Pulmonary artery endothelial cell (primary cell): Measurements from ENCODE around the gene PIK3R3. TPM values are rescaled to one million over a fixed set of nuclear protein-coding genes. Genes with fewer than 3 reads are reported as not detected.
"Not testable (repeated sequence)": the region's sequence is repeated elsewhere in the genome, so short reads cannot be mapped to it uniquely, and the experiment has no call there.

Experiments used
- DNase-seq: peaks from one replicate; pipeline ENCODE4 v3.0.0-alpha.2; 2011; ENCODE audit warnings: low read depth, low spot score
- total RNA-seq: library from RNA; depleted of rRNA; stranded (reverse); fragments of >200 nt; gene quantifications from 2 replicates; pipeline ENCODE4 v1.2.3, GENCODE V29; 2014

Gene PIK3R3
- total RNA-seq, 1 donor from 2014 or later, result 10.7 TPM

GRCh38 chr1:46102769-46103476, 29.5 kb downstream of the PIK3R3 start:
- no peak for DNase-seq

DNA sequence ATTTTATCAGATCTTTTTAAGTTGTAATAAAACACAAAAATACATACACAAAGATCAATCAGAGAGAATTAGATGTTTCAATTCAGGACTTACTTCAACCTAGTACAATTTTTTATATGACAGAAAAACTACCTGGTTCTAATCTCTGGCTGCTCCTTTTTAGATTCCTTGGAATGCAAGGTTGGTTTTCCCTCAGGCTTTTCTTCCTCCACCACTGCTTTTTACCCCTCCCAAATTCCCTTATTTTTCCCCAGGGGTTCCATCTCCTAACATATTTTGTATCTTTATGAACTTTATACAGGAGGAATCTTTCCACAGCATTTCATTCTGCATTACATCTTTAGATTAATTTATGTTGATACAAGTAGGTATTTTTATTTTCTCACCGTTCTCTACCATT, 33.2 kb downstream of the PIK3R3 start:
- DNase-seq, result no peak

- no peak for DNase-seq
Observed at GRCh38 chr1:46098027-46098712, 34.3 kb downstream of the PIK3R3 start.

DNA sequence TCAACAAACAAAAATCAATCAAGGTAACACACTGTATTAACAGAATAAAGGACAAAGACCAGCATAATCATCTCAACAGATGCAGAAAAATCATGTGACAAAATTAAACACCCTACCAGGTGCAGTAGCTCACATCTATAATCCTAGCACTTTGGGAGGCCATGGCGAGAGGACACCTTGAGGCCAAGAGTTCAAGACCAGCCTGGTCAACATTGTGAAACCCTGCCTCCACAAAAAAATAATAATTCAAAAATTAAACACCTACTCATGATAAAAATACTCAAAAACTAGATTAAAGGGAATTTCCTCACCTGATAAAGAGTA, 35.3 kb downstream of the PIK3R3 start:
- DNase-seq, result no peak

GRCh38 chr1:46096269-46097148, 35.9 kb downstream of the PIK3R3 start:
- no peak for DNase-seq

DNA sequence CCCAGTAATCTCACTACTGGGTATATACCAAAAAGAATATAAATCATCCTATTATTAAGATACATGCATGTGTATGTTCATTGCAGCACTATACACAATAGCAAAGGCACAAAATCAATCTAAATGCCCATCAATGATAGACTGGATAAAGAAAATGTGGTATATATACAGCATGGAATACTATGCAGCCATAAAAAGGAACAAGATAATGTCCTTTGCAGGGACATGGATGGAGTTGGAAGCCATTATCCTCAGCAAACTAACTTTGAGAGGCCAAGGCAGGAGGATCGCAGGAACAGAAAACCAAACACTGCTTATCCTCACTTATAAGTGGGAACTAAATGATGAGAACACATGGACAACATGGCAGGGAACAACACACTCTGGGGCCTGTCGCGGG, 37.3 kb downstream of the PIK3R3 start:
- not testable (repeated sequence) for DNase-seq

DNA sequence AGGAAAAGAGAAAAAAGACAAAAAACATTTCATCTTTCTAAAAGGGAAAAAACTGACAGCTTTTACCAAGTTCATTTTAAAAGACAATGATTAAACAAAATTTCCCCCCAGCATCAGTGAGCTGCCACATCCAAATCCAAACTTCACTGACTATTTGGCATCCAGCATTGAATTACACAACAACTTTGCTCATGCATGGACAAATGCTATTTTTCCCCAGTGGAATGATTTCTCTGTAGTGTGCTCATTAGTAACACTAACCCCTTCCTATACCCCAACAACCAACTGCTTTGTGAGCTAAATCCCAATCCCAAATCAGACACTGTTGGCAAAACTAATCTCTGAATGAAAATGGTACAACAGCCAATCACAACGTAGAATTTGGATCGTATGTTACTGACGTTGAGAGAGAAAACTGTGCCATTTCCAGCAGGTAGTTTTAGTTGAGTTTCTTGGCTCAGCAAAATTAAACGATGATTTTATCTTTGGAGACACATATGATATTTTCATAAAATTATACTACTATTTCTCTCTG, 37.9 kb downstream of the PIK3R3 start:
- DNase-seq, result no peak

GRCh38 chr1:46093832-46094231, 38.6 kb downstream of the PIK3R3 start:
- not testable (repeated sequence) for DNase-seq

- no peak for DNase-seq
Observed at GRCh38 chr1:46087891-46088290, 44.5 kb downstream of the PIK3R3 start.

GRCh38 chr1:46086576-46086975, 45.9 kb downstream of the PIK3R3 start:
- no peak for DNase-seq

DNA sequence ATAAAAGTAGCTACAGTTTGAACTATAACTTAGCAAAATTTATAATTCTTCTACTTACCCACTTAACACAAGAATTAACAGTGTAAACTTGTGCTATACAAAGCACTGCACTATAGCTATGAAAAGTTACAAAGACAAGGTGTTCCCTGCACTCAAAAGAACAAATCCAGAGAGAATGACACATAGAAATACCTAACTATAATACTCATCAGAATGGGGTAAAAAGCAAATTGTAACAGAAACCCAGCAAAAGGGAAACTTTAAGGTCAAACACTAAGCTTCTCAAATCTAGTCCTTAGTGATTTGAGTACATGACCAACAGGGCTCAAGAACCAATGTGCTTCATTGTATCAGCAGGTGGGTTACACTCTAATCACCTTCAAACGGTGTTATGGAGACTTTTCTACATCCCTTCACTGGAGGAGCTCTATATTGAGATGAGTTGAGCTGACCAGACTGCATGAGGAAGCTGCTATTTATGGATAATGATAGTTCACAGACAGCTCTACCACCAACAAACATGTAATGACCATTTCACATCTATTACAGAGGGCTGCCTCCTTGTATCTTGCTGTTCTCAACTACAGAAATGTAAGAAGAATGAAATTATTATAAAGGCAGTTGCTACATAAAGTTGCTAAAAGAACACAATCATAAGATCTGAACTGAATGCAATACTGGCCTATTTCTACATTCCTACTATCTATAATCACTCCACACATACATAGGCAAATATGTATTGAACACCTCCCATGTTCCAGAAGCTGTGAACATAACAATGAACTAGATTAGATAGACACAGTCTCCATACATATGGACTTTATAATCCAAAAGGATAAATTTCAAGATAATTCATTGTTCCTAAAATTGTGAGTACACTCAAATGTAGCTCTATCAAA, 47.6 kb downstream of the PIK3R3 start:
- no peak for DNase-seq

- DNase-seq, result no peak
Observed at GRCh38 chr1:46083579-46083978, 48.9 kb downstream of the PIK3R3 start.

DNA sequence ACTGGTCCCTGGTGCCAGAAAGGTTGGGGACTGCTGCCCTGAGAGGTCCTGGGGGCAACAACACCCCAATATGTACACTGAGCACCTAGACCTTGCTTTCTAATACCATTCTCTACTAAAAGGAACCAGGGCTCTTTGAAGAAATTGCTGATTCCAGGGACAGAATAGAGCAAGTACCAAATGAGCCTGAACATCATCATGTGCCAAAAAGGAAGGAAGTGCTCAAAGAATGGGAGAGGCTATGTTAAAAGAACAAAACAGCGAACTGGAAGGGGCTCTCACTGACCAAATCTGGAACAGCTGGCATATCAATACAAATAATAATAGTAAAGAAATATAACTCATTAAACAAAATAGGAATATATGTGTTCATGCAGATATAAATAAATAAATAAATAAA, 50.8 kb downstream of the PIK3R3 start:
- no peak for DNase-seq

DNA sequence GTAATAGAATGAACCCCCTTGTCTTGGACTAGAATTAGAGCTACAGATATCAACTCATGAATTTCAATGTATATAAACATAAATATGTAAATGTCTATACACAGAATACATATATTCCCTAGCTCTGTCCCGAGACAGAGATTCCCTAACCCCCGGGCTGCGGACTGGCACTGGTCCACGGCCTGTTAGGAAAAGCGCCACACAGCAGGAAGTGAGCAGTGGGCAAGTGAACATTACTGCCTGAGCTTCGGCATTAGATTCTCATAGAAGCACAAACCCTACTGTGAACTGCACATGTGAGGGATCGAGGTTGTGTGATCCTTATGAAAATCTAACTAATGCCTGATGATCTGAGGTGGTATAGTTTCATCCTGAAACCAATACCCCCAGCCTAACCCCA, 51.2 kb downstream of the PIK3R3 start:
- no peak for DNase-seq

DNA sequence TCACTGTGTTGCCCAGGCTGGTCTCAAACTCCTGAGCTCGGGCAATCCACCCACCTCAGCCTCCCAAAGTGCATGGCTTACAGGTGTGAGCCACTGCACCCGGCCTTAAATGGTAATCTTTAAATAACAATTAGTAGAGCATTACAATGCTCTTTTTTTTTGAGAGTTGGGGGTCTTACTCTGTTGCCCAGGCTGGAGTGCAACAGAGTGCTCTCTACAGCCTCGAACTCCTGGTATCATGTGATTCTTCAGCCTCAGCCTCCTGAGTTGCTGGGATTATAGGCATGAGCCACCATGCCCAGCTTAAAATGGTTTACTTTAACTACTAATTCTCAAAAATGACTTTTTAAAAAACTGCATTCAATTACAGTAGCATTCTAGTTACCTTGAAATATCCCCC, 52.2 kb downstream of the PIK3R3 start:
- DNase-seq, result no peak

GRCh38 chr1:46077644-46078043, 54.8 kb downstream of the PIK3R3 start:
- DNase-seq, result no peak

GRCh38 chr1:46076343-46076742, 56.1 kb downstream of the PIK3R3 start:
- DNase-seq, result no peak

DNA sequence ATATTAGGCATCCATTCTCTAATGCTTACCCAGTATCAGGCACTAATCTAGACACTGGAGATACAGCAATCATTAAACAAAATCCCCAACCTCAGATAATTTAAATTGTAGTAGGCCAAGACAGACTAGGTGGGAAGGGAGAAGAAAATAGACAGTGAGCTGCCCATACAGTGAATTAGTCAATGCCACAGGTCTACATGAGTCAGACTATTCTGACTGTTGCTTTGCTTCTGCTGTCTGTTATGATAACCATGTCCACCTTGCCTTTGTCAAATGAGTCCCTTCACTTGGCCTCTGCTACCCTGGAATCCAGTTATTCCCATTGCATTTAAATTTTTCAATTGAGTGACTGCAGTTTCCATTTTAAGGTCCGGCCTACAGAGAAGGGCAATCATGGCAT, 59.5 kb downstream of the PIK3R3 start:
- no peak for DNase-seq

DNA sequence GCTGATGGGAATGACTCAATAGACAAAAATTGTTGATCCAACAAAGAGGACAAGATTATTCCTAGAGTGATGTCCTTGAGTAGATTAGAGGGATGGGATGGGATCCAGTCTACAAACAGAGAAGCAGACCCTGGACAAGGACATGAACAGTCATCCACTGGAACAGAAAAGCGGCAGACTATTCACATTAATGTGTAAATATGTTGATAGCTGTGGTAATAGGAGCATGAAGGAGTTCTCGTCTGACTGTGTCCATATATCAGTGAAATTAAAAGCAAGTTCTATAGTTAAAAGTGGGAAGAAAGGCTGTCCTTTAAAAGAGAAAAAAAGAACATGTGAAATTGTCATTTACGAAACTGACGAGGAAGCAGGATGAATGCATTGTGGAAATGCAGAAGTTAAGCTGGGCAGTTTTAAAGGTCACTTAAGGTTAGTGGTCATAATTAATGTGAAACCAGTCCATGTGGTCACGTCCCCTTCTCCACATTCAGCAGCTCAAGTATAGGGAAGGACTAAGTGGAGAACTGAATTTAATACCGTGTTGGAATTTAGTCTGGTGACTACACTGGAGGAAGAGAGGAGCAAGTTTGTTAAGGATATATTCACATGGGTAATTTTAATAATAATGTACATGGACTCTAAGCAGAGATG, 62.1 kb downstream of the PIK3R3 start:
- no peak for DNase-seq

DNA sequence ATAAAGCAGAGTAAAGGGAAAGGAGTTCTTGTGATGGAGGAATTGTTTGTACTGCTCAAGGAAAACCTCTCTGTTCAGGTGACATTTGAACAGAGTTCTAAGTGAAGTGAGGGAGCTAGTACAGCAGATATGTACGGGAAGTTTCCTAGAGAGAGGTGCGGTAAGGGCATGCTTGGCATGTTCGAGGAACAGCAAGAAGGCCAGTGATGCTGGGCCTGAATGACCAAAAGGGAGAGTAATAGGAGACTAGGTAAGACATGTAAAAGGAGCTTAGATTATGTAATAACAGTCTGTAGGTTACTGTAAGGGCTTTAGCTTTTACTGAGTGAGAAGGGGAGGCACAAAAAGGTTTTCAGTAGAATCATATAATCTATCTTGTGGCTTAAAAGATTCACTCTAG, 63.9 kb downstream of the PIK3R3 start:
- DNase-seq, result no peak

GRCh38 chr1:46067652-46068051, 64.8 kb downstream of the PIK3R3 start:
- DNase-seq, result no peak
